K562 (cell line): ENCODE results near the gene HRCT1. TPM values are rescaled to one million over a fixed set of nuclear protein-coding genes. Genes with fewer than 3 reads are reported as not detected.
A peak's percentile ranks its signal among the peaks of the same experiment; 100 is the strongest.

Experiments
- ATAC-seq: fragments of 200-7000 bp; cut with Tn5 transposase; 3 replicates; pipeline ENCODE4 v1.9.1; 2020; ENCODE audit warnings: moderate library complexity
- BruUV-seq: library from RNA; stranded (reverse); fragments of 400-500 nt; replicated peaks from 2 replicates; lab custom pipeline; 2021; lab: Mats Ljungman, UMichigan
- CTCF ChIA-PET: fragments of 300-600 bp; formaldehyde crosslinking; extraction: SDS; loops from one replicate; lab custom pipeline; 2021; ENCODE audit warnings: low intra/inter-chr PET ratio; lab: Yijun Ruan, JAX
- POLR2A ChIA-PET: fragments of 300-600, 350-650 bp; sonication (Branson Sonifier 250); formaldehyde crosslinking; extraction: SDS; loops from one replicate; lab custom pipeline; 2021; ENCODE audit warnings: antibody characterized with exemption, inconsistent platforms; lab: Yijun Ruan, JAX
- DNase-seq, 4 experiments: peaks; one replicate each; pipeline versions ENCODE4 v3.0.0 to v3.0.0-alpha.2; 2011 to 2018; ENCODE audit warnings: low spot score in 3 of 4, mixed read lengths in 3 of 4; ENCODE audit errors: extremely low read depth in 1 of 4
- FAIRE-seq: peaks from 2 replicates; lab custom pipeline; 2011; peaks lifted over from hg19 to GRCh38; lab: Jason Lieb, UNC
- H2AFZ ChIP-seq: 2 replicates; pipeline ENCODE4 v1.6.0; 2011; ENCODE audit warnings: low read depth, low read length, control low read depth, inconsistent platforms
- H3K27ac ChIP-seq: fragments of 200-600 bp; 3 replicates; pipeline ENCODE4 v1.8.0; 2011; ENCODE audit warnings: low read depth, mild to moderate bottlenecking, control low read depth, inconsistent platforms, low read length, moderate library complexity, mixed read lengths; ENCODE audit errors: extremely low read depth
- H3K27me3 ChIP-seq, 2 experiments: fragments of 300-600 bp in 1 of 2; 2 replicates in 1 of 2; 3 replicates in 1 of 2; pipeline versions ENCODE4 v1.6.0 to v1.8.0; 2011; ENCODE audit warnings: inconsistent platforms in 2 of 2, low read length in 2 of 2, mild to moderate bottlenecking in 1 of 2, mixed read lengths in 1 of 2, moderate library complexity in 1 of 2; ENCODE audit not compliant: control insufficient read depth in 2 of 2, insufficient read depth in 2 of 2
- H3K36me3 ChIP-seq: fragments of 300-600 bp; 3 replicates; pipeline ENCODE4 v1.8.0; 2011; ENCODE audit warnings: mild to moderate bottlenecking, low read length, inconsistent platforms; ENCODE audit not compliant: control insufficient read depth, insufficient read depth
- H3K4me1 ChIP-seq, 2 experiments: fragments of 200-600 bp in 1 of 2; replicated peaks in 1 of 2; 2 replicates in 1 of 2; 3 replicates in 1 of 2; pipeline versions ENCODE4 v1.5.1 to v1.8.0; 2011; ENCODE audit warnings: inconsistent platforms in 2 of 2, low read length in 2 of 2, mild to moderate bottlenecking in 1 of 2, mixed read lengths in 1 of 2, moderate library complexity in 1 of 2; ENCODE audit not compliant: control insufficient read depth in 2 of 2, insufficient read depth in 2 of 2
- H3K4me2 ChIP-seq: 2 replicates; pipeline ENCODE4 v1.6.1; 2011; ENCODE audit warnings: low read length, control low read depth, inconsistent platforms, mixed read lengths; ENCODE audit not compliant: insufficient read depth
- H3K4me3 ChIP-seq: fragments of 200-600 bp; sonication (generic), shearing (Covaris generic); 2 replicates; pipeline ENCODE4 v1.5.1; 2016; ENCODE audit warnings: control low read depth, inconsistent platforms
- H3K79me2 ChIP-seq: fragments of 200-600 bp; 3 replicates; pipeline ENCODE4 v1.8.0; 2011; ENCODE audit warnings: low read length, inconsistent platforms; ENCODE audit not compliant: control insufficient read depth, insufficient read depth
- H3K9ac ChIP-seq, 2 experiments: 2 replicates each; pipeline versions ENCODE4 v1.6.0 to v1.6.1; 2011; ENCODE audit warnings: low read depth in 2 of 2, low read length in 2 of 2, control low read depth in 1 of 2, inconsistent platforms in 1 of 2, mild to moderate bottlenecking in 1 of 2, mixed read lengths in 1 of 2; ENCODE audit not compliant: insufficient read depth in 1 of 2
- H3K9me1 ChIP-seq: one replicate; pipeline ENCODE4 v1.6.0; 2011; ENCODE audit warnings: inconsistent platforms, mild to moderate bottlenecking, low read length, moderate library complexity; ENCODE audit not compliant: control insufficient read depth, insufficient read depth
- H3K9me3 ChIP-seq: replicated peaks from 2 replicates; pipeline ENCODE4 v1.5.1; 2011; ENCODE audit warnings: low read depth, low read length, inconsistent platforms; ENCODE audit not compliant: control insufficient read depth, insufficient read depth
- H4K20me1 ChIP-seq: replicated peaks from 2 replicates; pipeline ENCODE4 v1.6.1; 2011; ENCODE audit warnings: low read length, inconsistent platforms, mixed read lengths; ENCODE audit not compliant: control insufficient read depth, insufficient read depth
- ZNF134 ChIP-seq: fragments of 250-450 bp; sonication (Bioruptor Pico); conservative IDR thresholded peaks from 2 replicates; pipeline ENCODE4 v1.4.0; 2020
- ZNF24 ChIP-seq: fragments of 450-650 bp; IDR thresholded peaks from 2 replicates; pipeline ENCODE4 v1.6.1; 2016
- WGBS: fragments of 100-300 bp; shearing (Covaris generic); methylation state at CpG from one replicate; pipeline ENCODE4 v1.1.6; 2016; ENCODE audit warnings: low coverage, mixed read lengths; ENCODE audit not compliant: insufficient coverage; ENCODE audit errors: missing lambda C conversion rate; 5-methylcytosine and 5-hydroxymethylcytosine counted together
- in situ Hi-C: fragments of 300-500 bp; cut with MboI; formaldehyde crosslinking; loops from 4 replicates; pipeline ENCODE4 v1.15.0; 2018; ENCODE audit warnings: inconsistent platforms, mixed read lengths
- intact Hi-C: fragments of 100-400 bp; cut with micrococcal nuclease; formaldehyde crosslinking; loops from 2 replicates; pipeline ENCODE4 v1.14.2; 2022
- polyA plus RNA-seq, 8 experiments: library from polyadenylated mRNA; depleted of rRNA in 4 of 8; stranded (reverse) in 5 of 8; unstranded in 3 of 8; fragments of >200 nt; fragmentation: Nextera tagmentation in 2 of 8; fragmentation: Illumina TruSeq in 1 of 8; extraction: Ambion mirVana in 2 of 8; extraction: Trizol in 1 of 8; gene quantifications; 2 replicates each; pipeline versions ENCODE4 v1.2.1 to v1.2.3, GENCODE V29; 2011 to 2014; ENCODE audit warnings: inconsistent platforms in 1 of 8, missing spikeins in 1 of 8
- total RNA-seq, 7 experiments: library from RNA; depleted of rRNA in 6 of 7; stranded (reverse); fragments of >200 nt in 6 of 7; fragmentation: Illumina TruSeq in 2 of 7; extraction: Trizol in 2 of 7; gene quantifications; 2 replicates each; pipeline versions ENCODE4 v1.2.1 to v1.2.3, GENCODE V29; 2011 to 2021; ENCODE audit warnings: low replicate concordance in 1 of 7
- TF ChIP-seq, protein P1 (sequence below): fragments of 250-450 bp; sonication (Bioruptor Pico); IDR thresholded peaks from 2 replicates; pipeline ENCODE4 v1.4.0; 2020; ENCODE audit warnings: mild to moderate bottlenecking, moderate library complexity, borderline replicate concordance
- TF ChIP-seq, protein P2 (sequence below): fragments of 450-650 bp; formaldehyde crosslinking; IDR thresholded peaks from 2 replicates; pipeline ENCODE4 v1.4.0; 2020; ENCODE audit warnings: mild to moderate bottlenecking, mixed read lengths

Gene HRCT1
- total and polyA plus RNA-seq, 9 of the 15 experiments (the other 6 are each of a cell fraction or from before 2014, with no cell fraction given) = 0.40 TPM; not detected in 8

DNA sequence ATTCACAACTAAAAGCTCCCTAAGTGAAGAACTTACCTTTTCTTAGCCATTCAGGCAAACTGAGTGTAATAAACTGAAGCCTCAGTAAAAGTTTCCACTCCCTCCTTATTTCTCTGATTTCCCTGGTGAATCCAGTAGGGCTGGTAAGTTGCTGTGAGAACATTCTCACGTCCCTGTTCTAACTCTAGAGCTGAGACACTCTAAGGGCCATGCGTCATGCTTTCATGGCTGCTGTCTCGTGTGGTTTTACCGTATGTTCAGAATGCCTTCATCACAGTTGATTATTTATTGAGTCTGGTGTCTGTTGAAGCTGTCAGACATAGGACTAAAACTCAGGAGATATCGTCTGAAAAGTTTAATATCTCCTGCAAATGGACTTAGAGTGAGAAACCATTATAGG, 50.6 kb downstream of the HRCT1 start:
- TF ChIP-seq, protein P1, sequence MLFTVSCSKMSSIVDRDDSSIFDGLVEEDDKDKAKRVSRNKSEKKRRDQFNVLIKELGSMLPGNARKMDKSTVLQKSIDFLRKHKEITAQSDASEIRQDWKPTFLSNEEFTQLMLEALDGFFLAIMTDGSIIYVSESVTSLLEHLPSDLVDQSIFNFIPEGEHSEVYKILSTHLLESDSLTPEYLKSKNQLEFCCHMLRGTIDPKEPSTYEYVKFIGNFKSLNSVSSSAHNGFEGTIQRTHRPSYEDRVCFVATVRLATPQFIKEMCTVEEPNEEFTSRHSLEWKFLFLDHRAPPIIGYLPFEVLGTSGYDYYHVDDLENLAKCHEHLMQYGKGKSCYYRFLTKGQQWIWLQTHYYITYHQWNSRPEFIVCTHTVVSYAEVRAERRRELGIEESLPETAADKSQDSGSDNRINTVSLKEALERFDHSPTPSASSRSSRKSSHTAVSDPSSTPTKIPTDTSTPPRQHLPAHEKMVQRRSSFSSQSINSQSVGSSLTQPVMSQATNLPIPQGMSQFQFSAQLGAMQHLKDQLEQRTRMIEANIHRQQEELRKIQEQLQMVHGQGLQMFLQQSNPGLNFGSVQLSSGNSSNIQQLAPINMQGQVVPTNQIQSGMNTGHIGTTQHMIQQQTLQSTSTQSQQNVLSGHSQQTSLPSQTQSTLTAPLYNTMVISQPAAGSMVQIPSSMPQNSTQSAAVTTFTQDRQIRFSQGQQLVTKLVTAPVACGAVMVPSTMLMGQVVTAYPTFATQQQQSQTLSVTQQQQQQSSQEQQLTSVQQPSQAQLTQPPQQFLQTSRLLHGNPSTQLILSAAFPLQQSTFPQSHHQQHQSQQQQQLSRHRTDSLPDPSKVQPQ (CRISPR knock-in tag) = no peak
- TF ChIP-seq, protein P2, sequence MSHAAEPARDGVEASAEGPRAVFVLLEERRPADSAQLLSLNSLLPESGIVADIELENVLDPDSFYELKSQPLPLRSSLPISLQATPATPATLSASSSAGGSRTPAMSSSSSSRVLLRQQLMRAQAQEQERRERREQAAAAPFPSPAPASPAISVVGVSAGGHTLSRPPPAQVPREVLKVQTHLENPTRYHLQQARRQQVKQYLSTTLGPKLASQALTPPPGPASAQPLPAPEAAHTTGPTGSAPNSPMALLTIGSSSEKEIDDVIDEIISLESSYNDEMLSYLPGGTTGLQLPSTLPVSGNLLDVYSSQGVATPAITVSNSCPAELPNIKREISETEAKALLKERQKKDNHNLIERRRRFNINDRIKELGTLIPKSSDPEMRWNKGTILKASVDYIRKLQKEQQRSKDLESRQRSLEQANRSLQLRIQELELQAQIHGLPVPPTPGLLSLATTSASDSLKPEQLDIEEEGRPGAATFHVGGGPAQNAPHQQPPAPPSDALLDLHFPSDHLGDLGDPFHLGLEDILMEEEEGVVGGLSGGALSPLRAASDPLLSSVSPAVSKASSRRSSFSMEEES (CRISPR knock-in tag) = peak; percentile 81; the same call in 1 of the 2 replicates
- no peak for TF ChIP-seq ZNF134
- TF ChIP-seq ZNF24 = no peak
- TF ChIP-seq, all 486 proteins: peak for 1
- Histone ChIP-seq H3K27ac (no peak overlapping the region), H3K4me2 (no peak overlapping the region), H3K4me1 (no peaks in the 10 kb centered on the region), H3K9ac (no peak overlapping the region), H3K9me1 (no peaks in the 10 kb centered on the region), H3K36me3 (no peaks in the 10 kb centered on the region), H2AFZ (no peak overlapping the region), H3K9me3 (no peaks in the 10 kb centered on the region), H4K20me1 (no peaks in the 10 kb centered on the region), H3K79me2 (no peaks in the 10 kb centered on the region), H3K27me3 (peaks cover 0 to 21% of the 10 kb centered on the region in 2 experiments; a peak in 3 of 5 replicates), H3K4me3 (no peak overlapping the region)
- no peak for DNase-seq
- ChIA-PET POLR2A (interaction anchor here (0.6 kb wide), 1 partner anchor 40 kb away, joined by 3 read pairs; no protein-coding TSS in a partner anchor), CTCF (interaction anchor here (0.7 kb wide), 2 partner anchors 97 to 352 kb away, joined by 3 to 6 read pairs; no protein-coding TSS in a partner anchor)
- BruUV-seq = no TSS peak
- in situ Hi-C loops = no loop called here
- intact Hi-C loops = loop anchor here (5.0 kb wide), 2 partner anchors 51 to 211 kb away; partner anchors contain the start of gene CCIN
- no peak for FAIRE-seq
- 0% methylated on average over 5 of the region's 5 CpGs for WGBS
- no peak for ATAC-seq

Other genes starting within 250 kb of the HRCT1 start
Only the 7 nearest of the 20 such genes appear.
- 0.14 and 0.53 TPM in 2 replicates for gene SPAG8, start 93.9 kb upstream of the HRCT1 start, total RNA-seq (2014; rRNA removed)
- gene SPAG8, start 93.9 kb upstream of the HRCT1 start, total RNA-seq (2014; rRNA removed; fragmentation: Illumina TruSeq; extraction: Trizol) = 0.18 and 0.67 TPM in 2 replicates
- 0.30 and 0.47 TPM in 2 replicates for gene SPAG8, start 93.9 kb upstream of the HRCT1 start, total RNA-seq (2015; rRNA removed; fragmentation: Illumina TruSeq; extraction: Trizol)
- gene SPAG8, start 93.9 kb upstream of the HRCT1 start, total RNA-seq (2021) = 0.36 and 0.40 TPM in 2 replicates
- gene SPAG8, start 93.9 kb upstream of the HRCT1 start, polyA plus RNA-seq (2011; rRNA removed) = 0.21 and 0.27 TPM in 2 replicates
- gene SPAG8, start 93.9 kb upstream of the HRCT1 start, polyA plus RNA-seq (2014; fragmentation: Illumina TruSeq; extraction: Trizol) = 0.22 and 0.36 TPM in 2 replicates
- gene SPAG8, start 93.9 kb upstream of the HRCT1 start, polyA plus RNA-seq (2014; fragmentation: Nextera tagmentation; extraction: Ambion mirVana) = under 1 TPM; 0.03 to 0.46 TPM
- gene SPAG8, start 93.9 kb upstream of the HRCT1 start, polyA plus RNA-seq (2014; rRNA removed) = 0.17 and 0.40 TPM in 2 replicates
- 39.5 and 65.1 TPM in 2 replicates for gene HINT2, start 91.2 kb upstream of the HRCT1 start, total RNA-seq (2014; rRNA removed)
- 27.9 and 30.3 TPM in 2 replicates for gene HINT2, start 91.2 kb upstream of the HRCT1 start, total RNA-seq (2014; rRNA removed; fragmentation: Illumina TruSeq; extraction: Trizol)
- 23.6 and 23.7 TPM in 2 replicates for gene HINT2, start 91.2 kb upstream of the HRCT1 start, total RNA-seq (2015; rRNA removed; fragmentation: Illumina TruSeq; extraction: Trizol)
- gene HINT2, start 91.2 kb upstream of the HRCT1 start, total RNA-seq (2021) = 34.2 and 40.5 TPM in 2 replicates
- gene HINT2, start 91.2 kb upstream of the HRCT1 start, polyA plus RNA-seq (2011; rRNA removed) = 27.2 and 33.7 TPM in 2 replicates
- 33.2 and 35.0 TPM in 2 replicates for gene HINT2, start 91.2 kb upstream of the HRCT1 start, polyA plus RNA-seq (2014; fragmentation: Illumina TruSeq; extraction: Trizol)
- gene HINT2, start 91.2 kb upstream of the HRCT1 start, polyA plus RNA-seq (2014; fragmentation: Nextera tagmentation; extraction: Ambion mirVana) = 1 to 10 TPM; 5.6 to 6.2 TPM
- 44.1 and 49.9 TPM in 2 replicates for gene HINT2, start 91.2 kb upstream of the HRCT1 start, polyA plus RNA-seq (2014; rRNA removed)
- not detected in 2 replicates for gene FAM221B, start 77.5 kb upstream of the HRCT1 start, total RNA-seq (2014; rRNA removed)
- not detected in 2 replicates for gene FAM221B, start 77.5 kb upstream of the HRCT1 start, total RNA-seq (2014; rRNA removed; fragmentation: Illumina TruSeq; extraction: Trizol)
- gene FAM221B, start 77.5 kb upstream of the HRCT1 start, total RNA-seq (2015; rRNA removed; fragmentation: Illumina TruSeq; extraction: Trizol) = not detected in 2 replicates
- gene FAM221B, start 77.5 kb upstream of the HRCT1 start, total RNA-seq (2021) = not detected in 2 replicates
- not detected in 2 replicates for gene FAM221B, start 77.5 kb upstream of the HRCT1 start, polyA plus RNA-seq (2011; rRNA removed)
- gene FAM221B, start 77.5 kb upstream of the HRCT1 start, polyA plus RNA-seq (2014; fragmentation: Illumina TruSeq; extraction: Trizol) = not detected in 2 replicates
- under 1 TPM in 1 of 2 experiments, not detected in 1; 0.01 TPM for gene FAM221B, start 77.5 kb upstream of the HRCT1 start, polyA plus RNA-seq (2014; fragmentation: Nextera tagmentation; extraction: Ambion mirVana)
- not detected in 2 replicates for gene FAM221B, start 77.5 kb upstream of the HRCT1 start, polyA plus RNA-seq (2014; rRNA removed)
- 0.57 and 1.1 TPM in 2 replicates for gene TMEM8B, start 77.0 kb upstream of the HRCT1 start, total RNA-seq (2014; rRNA removed)
- gene TMEM8B, start 77.0 kb upstream of the HRCT1 start, total RNA-seq (2014; rRNA removed; fragmentation: Illumina TruSeq; extraction: Trizol) = 0.11 and 0.19 TPM in 2 replicates
- gene TMEM8B, start 77.0 kb upstream of the HRCT1 start, total RNA-seq (2015; rRNA removed; fragmentation: Illumina TruSeq; extraction: Trizol) = 0.36 and 0.38 TPM in 2 replicates
- gene TMEM8B, start 77.0 kb upstream of the HRCT1 start, total RNA-seq (2021) = 1.3 and 2.2 TPM in 2 replicates
- 1.2 and 3.6 TPM in 2 replicates for gene TMEM8B, start 77.0 kb upstream of the HRCT1 start, polyA plus RNA-seq (2011; rRNA removed)
- gene TMEM8B, start 77.0 kb upstream of the HRCT1 start, polyA plus RNA-seq (2014; fragmentation: Illumina TruSeq; extraction: Trizol) = 1.1 and 1.7 TPM in 2 replicates
- gene TMEM8B, start 77.0 kb upstream of the HRCT1 start, polyA plus RNA-seq (2014; fragmentation: Nextera tagmentation; extraction: Ambion mirVana) = under 1 TPM; 0.01 to 0.06 TPM
- 1.6 TPM in 2 replicates for gene TMEM8B, start 77.0 kb upstream of the HRCT1 start, polyA plus RNA-seq (2014; rRNA removed)
- gene OR13J1, start 35.8 kb upstream of the HRCT1 start, total RNA-seq (2014; rRNA removed) = not detected in 2 replicates
- not detected in 2 replicates for gene OR13J1, start 35.8 kb upstream of the HRCT1 start, total RNA-seq (2014; rRNA removed; fragmentation: Illumina TruSeq; extraction: Trizol)
- not detected in 2 replicates for gene OR13J1, start 35.8 kb upstream of the HRCT1 start, total RNA-seq (2015; rRNA removed; fragmentation: Illumina TruSeq; extraction: Trizol)
- gene OR13J1, start 35.8 kb upstream of the HRCT1 start, total RNA-seq (2021) = not detected in 2 replicates
- not detected in 2 replicates for gene OR13J1, start 35.8 kb upstream of the HRCT1 start, polyA plus RNA-seq (2011; rRNA removed)
- not detected in 2 replicates for gene OR13J1, start 35.8 kb upstream of the HRCT1 start, polyA plus RNA-seq (2014; fragmentation: Illumina TruSeq; extraction: Trizol)
- gene OR13J1, start 35.8 kb upstream of the HRCT1 start, polyA plus RNA-seq (2014; fragmentation: Nextera tagmentation; extraction: Ambion mirVana) = not detected
- not detected in 2 replicates for gene OR13J1, start 35.8 kb upstream of the HRCT1 start, polyA plus RNA-seq (2014; rRNA removed)
- not detected in 2 replicates for gene SPAAR, start 3.3 kb downstream of the HRCT1 start, total RNA-seq (2014; rRNA removed)
- not detected in 2 replicates for gene SPAAR, start 3.3 kb downstream of the HRCT1 start, total RNA-seq (2014; rRNA removed; fragmentation: Illumina TruSeq; extraction: Trizol)
- gene SPAAR, start 3.3 kb downstream of the HRCT1 start, total RNA-seq (2015; rRNA removed; fragmentation: Illumina TruSeq; extraction: Trizol) = not detected in 2 replicates
- not detected in 2 replicates for gene SPAAR, start 3.3 kb downstream of the HRCT1 start, total RNA-seq (2021)
- not detected in 2 replicates for gene SPAAR, start 3.3 kb downstream of the HRCT1 start, polyA plus RNA-seq (2011; rRNA removed)
- not detected in 2 replicates for gene SPAAR, start 3.3 kb downstream of the HRCT1 start, polyA plus RNA-seq (2014; fragmentation: Illumina TruSeq; extraction: Trizol)
- gene SPAAR, start 3.3 kb downstream of the HRCT1 start, polyA plus RNA-seq (2014; fragmentation: Nextera tagmentation; extraction: Ambion mirVana) = not detected
- not detected in 2 replicates for gene SPAAR, start 3.3 kb downstream of the HRCT1 start, polyA plus RNA-seq (2014; rRNA removed)
- not detected in 2 replicates for gene OR2S2, start 52.0 kb downstream of the HRCT1 start, total RNA-seq (2014; rRNA removed)
- gene OR2S2, start 52.0 kb downstream of the HRCT1 start, total RNA-seq (2014; rRNA removed; fragmentation: Illumina TruSeq; extraction: Trizol) = not detected in 2 replicates
- gene OR2S2, start 52.0 kb downstream of the HRCT1 start, total RNA-seq (2015; rRNA removed; fragmentation: Illumina TruSeq; extraction: Trizol) = not detected in 2 replicates
- not detected in 2 replicates for gene OR2S2, start 52.0 kb downstream of the HRCT1 start, total RNA-seq (2021)
- gene OR2S2, start 52.0 kb downstream of the HRCT1 start, polyA plus RNA-seq (2011; rRNA removed) = not detected in 2 replicates
- gene OR2S2, start 52.0 kb downstream of the HRCT1 start, polyA plus RNA-seq (2014; fragmentation: Illumina TruSeq; extraction: Trizol) = not detected in 2 replicates
- gene OR2S2, start 52.0 kb downstream of the HRCT1 start, polyA plus RNA-seq (2014; fragmentation: Nextera tagmentation; extraction: Ambion mirVana) = not detected
- not detected in 2 replicates for gene OR2S2, start 52.0 kb downstream of the HRCT1 start, polyA plus RNA-seq (2014; rRNA removed)